HepG2 (cell line): ENCODE measurements around the gene TMBIM1. TPM values are rescaled to one million over a fixed set of nuclear protein-coding genes. Genes with fewer than 3 reads are reported as not detected.

Source experiments
- ATF6 ChIP-seq: sonication (generic); formaldehyde crosslinking; conservative IDR thresholded peaks from 2 replicates; pipeline ENCODE4 v1.4.0; 2020; ENCODE audit warnings: missing genetic modification reagents
- CBFB ChIP-seq: sonication (generic); formaldehyde crosslinking; IDR thresholded peaks from 2 replicates; pipeline ENCODE4 v1.4.0; 2020; ENCODE audit warnings: missing genetic modification reagents
- EZH2 ChIP-seq: conservative IDR thresholded peaks from 2 replicates; pipeline ENCODE4 v1.6.1; 2012; ENCODE audit warnings: mild to moderate bottlenecking, low read depth, low read length, moderate library complexity
- KDM2A ChIP-seq: sonication (generic); formaldehyde crosslinking; IDR thresholded peaks from 2 replicates; pipeline ENCODE4 v1.4.0; 2020; ENCODE audit warnings: low read depth, missing genetic modification reagents, borderline replicate concordance
- KDM3A ChIP-seq: IDR thresholded peaks from 2 replicates; pipeline ENCODE4 v1.6.1; 2018; ENCODE audit warnings: low read depth, missing compliant biosample characterization
- MYNN ChIP-seq: sonication (generic); formaldehyde crosslinking; IDR thresholded peaks from 2 replicates; pipeline ENCODE4 v1.4.0; 2020; ENCODE audit warnings: mild to moderate bottlenecking, low read depth, missing genetic modification reagents
- NR1H2 ChIP-seq: sonication (generic); formaldehyde crosslinking; IDR thresholded peaks from 2 replicates; pipeline ENCODE4 v1.8.1; 2022; ENCODE audit warnings: low read depth, missing genetic modification reagents, borderline replicate concordance
- RERE ChIP-seq: IDR thresholded peaks from 2 replicates; pipeline ENCODE4 v1.6.1; 2016; ENCODE audit warnings: low read depth, missing genetic modification reagents, missing compliant biosample characterization
- SOX13 ChIP-seq, 3 experiments: fragments of 450-650 bp in 1 of 3; sonication (generic) in 1 of 3; formaldehyde crosslinking in 1 of 3; IDR thresholded peaks in 2 of 3; conservative IDR thresholded peaks in 1 of 3; 2 replicates each; pipeline versions ENCODE4 v1.5.0 to v1.6.1; 2016 to 2020; ENCODE audit warnings: antibody characterized with exemption in 1 of 3, mild to moderate bottlenecking in 1 of 3, missing compliant biosample characterization in 1 of 3, missing genetic modification reagents in 1 of 3, moderate library complexity in 1 of 3
- SP1 ChIP-seq, 2 experiments: fragments of 450-650 bp in 1 of 2; sonication (generic) in 1 of 2; formaldehyde crosslinking in 1 of 2; IDR thresholded peaks; 2 replicates each; pipeline versions ENCODE4 v1.4.0 to v1.6.1; 2016 to 2020; ENCODE audit warnings: missing genetic modification reagents in 1 of 2
- TFE3 ChIP-seq: IDR thresholded peaks from 2 replicates; pipeline ENCODE4 v1.6.1; 2016
- ZBTB25 ChIP-seq: IDR thresholded peaks from 2 replicates; pipeline ENCODE4 v1.6.1; 2018; ENCODE audit warnings: missing genetic modification reagents
- ZFP62 ChIP-seq: sonication (generic); formaldehyde crosslinking; IDR thresholded peaks from 2 replicates; pipeline ENCODE4 v1.4.0; 2020; ENCODE audit warnings: missing genetic modification reagents
- ZFP90 ChIP-seq: sonication (generic); formaldehyde crosslinking; IDR thresholded peaks from 2 replicates; pipeline ENCODE4 v1.8.0; 2022; ENCODE audit warnings: missing genetic modification reagents, mild to moderate bottlenecking, inconsistent platforms, borderline replicate concordance
- ZNF232 ChIP-seq: sonication (generic); formaldehyde crosslinking; IDR thresholded peaks from 2 replicates; pipeline ENCODE4 v1.4.0; 2020; ENCODE audit warnings: missing genetic modification reagents, borderline replicate concordance
- ZNF350 ChIP-seq: sonication (generic); formaldehyde crosslinking; IDR thresholded peaks from 2 replicates; pipeline ENCODE4 v1.4.0; 2020; ENCODE audit warnings: mild to moderate bottlenecking, low read depth, missing genetic modification reagents, borderline replicate concordance
- ZNF709 ChIP-seq: sonication (generic); formaldehyde crosslinking; IDR thresholded peaks from 2 replicates; pipeline ENCODE4 v1.5.0; 2020; ENCODE audit warnings: mild to moderate bottlenecking, missing genetic modification reagents
- polyA plus RNA-seq, 8 experiments: library from polyadenylated mRNA; depleted of rRNA in 3 of 8; stranded (reverse) in 7 of 8; unstranded in 1 of 8; fragments of >200 nt; fragmentation: Illumina TruSeq in 4 of 8; extraction: Trizol in 4 of 8; gene quantifications; 2 replicates each; pipeline versions ENCODE4 v1.2.1 to v1.2.3, GENCODE V29; 2011 to 2016; ENCODE audit warnings: low read depth in 4 of 8, missing spikeins in 1 of 8, mixed read lengths in 1 of 8; ENCODE audit not compliant: insufficient read depth in 1 of 8
- total RNA-seq, 5 experiments: library from RNA; depleted of rRNA; stranded (reverse); fragments of >200 nt; fragmentation: Illumina TruSeq; extraction: Trizol; gene quantifications; 2 replicates each; pipeline ENCODE4 v1.2.3, GENCODE V29; 2016; ENCODE audit warnings: low read depth in 1 of 5

Gene TMBIM1
- total and polyA plus RNA-seq, 2 of the 13 experiments (the other 11 are each of a cell fraction or from before 2014, with no cell fraction given): 127 to 139 TPM

- TF ChIP-seq ATF6 (CRISPR knock-in tag): peak; percentile 82; the same call in 1 of the 2 replicates
- TF ChIP-seq ZFP62 (CRISPR knock-in tag): 0 out of 2 replicates have a peak, but pooled peaks have one; percentile 66
- peak; percentile 90 for TF ChIP-seq ZNF350
- TF ChIP-seq ZBTB25 (CRISPR knock-in tag): peak; percentile 74; the same call in 1 of the 2 replicates
- peak; percentile 64 for TF ChIP-seq CBFB (CRISPR knock-in tag)
- TF ChIP-seq KDM2A (CRISPR knock-in tag): peak; percentile 86
- no peak for TF ChIP-seq NR1H2
- TF ChIP-seq RERE (CRISPR knock-in tag): no peak
- peak; percentile 58; the same call in 1 of the 2 replicates for TF ChIP-seq ZNF232 (CRISPR knock-in tag)
- peak; percentile 45; the same call in 1 of the 2 replicates for TF ChIP-seq KDM3A
- TF ChIP-seq MYNN (CRISPR knock-in tag): no peak
- TF ChIP-seq SP1 (IDR thresholded peaks at IDR 0.05): peak; percentile 81; the same call in 1 of the 2 replicates
- peak; percentile 98 for TF ChIP-seq SP1 (CRISPR knock-in tag; IDR thresholded peaks at IDR 0.05)
- peak; percentile 79 for TF ChIP-seq TFE3 (CRISPR knock-in tag)
- peak; percentile 90; the same call in 1 of the 2 replicates for TF ChIP-seq ZFP90
- no peak for TF ChIP-seq EZH2
- no peak for TF ChIP-seq SOX13 (IDR thresholded peaks at IDR 0.05)
- no peak; a peak in 1 of 4 replicates for TF ChIP-seq SOX13 (CRISPR knock-in tag; conservative IDR thresholded peaks at IDR 0.05 in 1 of 2, IDR thresholded peaks at IDR 0.05 in 1 of 2)
- TF ChIP-seq ZNF709 (CRISPR knock-in tag): peak; percentile 91
These were observed 22.2 kb downstream of the TMBIM1 start, which contains the start of the genes AAMP and PNKD (continued) for GRCh38 chr2:218269900-218270720.
